ENCODE measurements around the gene PAX7. TPM values are rescaled to one million over a fixed set of nuclear protein-coding genes. Genes with fewer than 3 reads are reported as not detected.

PAX7 gene
- polyA plus RNA-seq, 1 of the 3 experiments (the other 2 are of a cell fraction): not detected

GRCh38 chr1:18725231-18725895 lies 94.7 kb downstream of the PAX7 start:
- H3K27me3 ChIP-seq (ENCODE audit: insufficient read depth): no peaks in the 10 kb centered on the region; the same call in 1 of the 2 replicates
- no peaks in the 10 kb centered on the region for H3F3A ChIP-seq (replicated peaks; ENCODE audit: insufficient read depth)
- CTCF ChIA-PET: interaction anchor here (0.8 to 1.7 kb wide), 3 partner anchors 25 to 96 kb away, joined by 3 read pairs; no protein-coding TSS in a partner anchor
- TF ChIP-seq TAF1 (IDR thresholded peaks at IDR 0.05; ENCODE audit: borderline replicate concordance, low read depth, low read length): no peak
- no peak for TF ChIP-seq ELF1 (IDR thresholded peaks at IDR 0.05)
- TF ChIP-seq TCF12 (IDR thresholded peaks at IDR 0.05): no peak
- TF ChIP-seq GATA2 (CRISPR knock-in tag; IDR thresholded peaks at IDR 0.05): peak; percentile 67
- no peak overlapping the region for H3K4me2 ChIP-seq
- no peak overlapping the region for H3K9ac ChIP-seq
- H4K20me1 ChIP-seq (ENCODE audit: insufficient read depth): no peaks in the 10 kb centered on the region
- no peaks in the 10 kb centered on the region for H3K9me2 ChIP-seq
- H3K4me1 ChIP-seq (ENCODE audit: control insufficient read depth in 1 of 2, insufficient read depth in 2 of 2, low read depth in 1 of 2, low read length in 1 of 2): peaks cover 0 to 26% of the 10 kb centered on the region in 2 experiments; a peak in 1 of 4 replicates
- WGBS (ENCODE audit: low lambda C conversion rate): 17% methylated on average over 21 of the region's 24 CpGs
- no peaks in the 10 kb centered on the region for H3K36me3 ChIP-seq (replicated peaks in 1 of 2; ENCODE audit: control insufficient read depth in 1 of 2, insufficient read depth in 2 of 2, low read length in 1 of 2)
- H2AFZ ChIP-seq (ENCODE audit: low read depth): no peak overlapping the region
- peak; percentile 67 for DNase-seq
- no peak overlapping the region for H3K27ac ChIP-seq (ENCODE audit: low read depth in 2 of 2, low read length in 1 of 2)
- H3K9me3 ChIP-seq: no peaks in the 10 kb centered on the region
- no peaks in the 10 kb centered on the region for H3K79me2 ChIP-seq (ENCODE audit: insufficient read depth)
- POLR2A ChIA-PET: interaction anchor here (0.6 kb wide), 1 partner anchor 1663 kb away, joined by 3 read pairs; no protein-coding TSS in a partner anchor
- H3K4me3 ChIP-seq (ENCODE audit: low read depth in 2 of 2, low read length in 1 of 2): no peak overlapping the region

- CTCF ChIA-PET: interaction anchor here (0.8 to 1.0 kb wide), 2 partner anchors 9 to 149 kb away, joined by 3 to 4 read pairs; no protein-coding TSS in a partner anchor
- Histone ChIP-seq H3F3A (replicated peaks; ENCODE audit: insufficient read depth) (no peaks in the 10 kb centered on the region), H3K9me3 (no peaks in the 10 kb centered on the region), H2AFZ (ENCODE audit: low read depth) (no peak overlapping the region), H3K4me3 (ENCODE audit: low read depth in 2 of 2, low read length in 1 of 2) (no peak overlapping the region), H4K20me1 (ENCODE audit: insufficient read depth) (no peaks in the 10 kb centered on the region), H3K79me2 (ENCODE audit: insufficient read depth) (no peaks in the 10 kb centered on the region), H3K4me1 (ENCODE audit: control insufficient read depth in 1 of 2, insufficient read depth in 2 of 2, low read depth in 1 of 2, low read length in 1 of 2) (peaks cover 0 to 26% of the 10 kb centered on the region in 2 experiments; a peak in 1 of 4 replicates), H3K9ac (no peak overlapping the region), H3K36me3 (replicated peaks in 1 of 2; ENCODE audit: control insufficient read depth in 1 of 2, insufficient read depth in 2 of 2, low read length in 1 of 2) (no peaks in the 10 kb centered on the region), H3K4me2 (no peak overlapping the region), H3K27me3 (ENCODE audit: insufficient read depth) (no peaks in the 10 kb centered on the region; the same call in 1 of the 2 replicates), H3K9me2 (no peaks in the 10 kb centered on the region), H3K27ac (ENCODE audit: low read depth in 2 of 2, low read length in 1 of 2) (no peak overlapping the region)
- POLR2A ChIA-PET: no interaction called here
- DNase-seq: no peak
- 52% methylated on average over 4 of the region's 4 CpGs for WGBS (ENCODE audit: low lambda C conversion rate)
- no peak for TF ChIP-seq SIN3A (IDR thresholded peaks at IDR 0.05; ENCODE audit: borderline replicate concordance, low read depth, low read length)
- no peak for TF ChIP-seq EZH2phosphoT487 (IDR thresholded peaks at IDR 0.05; ENCODE audit: borderline replicate concordance, low read depth)
- TF ChIP-seq ELF1 (IDR thresholded peaks at IDR 0.05): no peak
- TF ChIP-seq REST (IDR thresholded peaks at IDR 0.05; ENCODE audit: low read depth, low read length): no peak
- TF ChIP-seq MXI1 (IDR thresholded peaks at IDR 0.05; ENCODE audit: low read depth, low read length): no peak
- no peak for TF ChIP-seq JUND (IDR thresholded peaks at IDR 0.05)
- no peak for TF ChIP-seq FOXM1 (IDR thresholded peaks at IDR 0.05; ENCODE audit: low read depth)
- no peak for TF ChIP-seq TAF1 (IDR thresholded peaks at IDR 0.05; ENCODE audit: borderline replicate concordance, low read depth, low read length)
- no peak for TF ChIP-seq PBX3 (IDR thresholded peaks at IDR 0.05)
- TF ChIP-seq MEF2A (IDR thresholded peaks at IDR 0.05; ENCODE audit: borderline replicate concordance, low read depth): no peak
- no peak for TF ChIP-seq FOXJ3 (CRISPR knock-in tag; IDR thresholded peaks at IDR 0.05)
- no peak for TF ChIP-seq GATA2 (CRISPR knock-in tag; IDR thresholded peaks at IDR 0.05)
- no peak for TF ChIP-seq YY1 (IDR thresholded peaks at IDR 0.05; ENCODE audit: low read depth)
Measured at GRCh38 chr1:18726368-18726767, 95.7 kb downstream of the PAX7 start.

Data from SK-N-SH (cell line).